Iris pigment epithelial cell (primary cell): ENCODE results near the gene SHISA9.

Experiments used
- DNase-seq: peaks from one replicate; pipeline ENCODE4 v3.0.0-alpha.2; 2011; ENCODE audit warnings: low read depth

Gene SHISA9

DNA sequence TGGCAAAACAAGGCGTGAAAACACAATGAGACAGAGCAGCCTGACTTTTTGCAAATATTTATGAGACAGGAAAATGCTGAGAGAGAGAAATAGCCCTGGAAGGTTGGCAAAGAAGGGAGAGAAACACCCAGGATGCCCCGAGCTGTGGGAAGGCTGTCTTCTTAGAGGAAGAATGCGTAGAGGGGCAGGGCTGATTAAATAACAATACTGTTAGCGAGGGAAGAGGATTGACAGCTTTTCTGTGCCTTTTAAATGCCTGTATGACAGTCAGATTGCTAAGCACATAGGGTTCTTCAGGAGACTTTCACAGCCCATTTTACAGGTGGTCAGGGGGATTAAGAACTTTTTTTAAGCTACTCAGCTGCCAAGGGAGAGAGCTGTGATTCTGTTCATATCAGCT is 219.2 kb downstream of the SHISA9 start:
- DNase-seq = no peak

GRCh38 chr16:13123991-13124390 is 222.6 kb downstream of the SHISA9 start:
- no peak for DNase-seq

DNA sequence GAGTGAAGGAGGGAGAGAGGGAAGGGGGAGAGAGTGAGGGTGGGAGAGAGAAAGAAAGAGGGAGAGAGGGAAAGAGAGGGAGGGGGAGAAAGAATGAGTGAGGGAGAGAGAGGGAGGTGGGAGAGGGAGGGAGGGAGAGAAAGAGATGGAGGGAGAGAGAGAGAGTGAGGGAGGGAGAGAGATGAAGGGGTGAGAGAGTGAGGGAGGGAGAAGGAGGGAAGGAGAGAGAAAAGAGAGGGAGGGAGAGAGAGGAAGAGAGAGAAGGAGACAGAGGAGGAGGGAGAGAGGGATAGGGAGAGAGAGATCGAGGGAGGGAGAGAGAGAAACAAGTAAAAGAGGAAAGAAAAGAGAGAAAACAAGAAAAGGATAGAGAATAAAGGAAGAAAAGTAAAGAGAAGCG is 225.7 kb downstream of the SHISA9 start:
- DNase-seq = no peak

GRCh38 chr16:13130586-13130985 is 229.2 kb downstream of the SHISA9 start:
- DNase-seq = no peak

GRCh38 chr16:13134836-13135235 is 233.4 kb downstream of the SHISA9 start:
- DNase-seq = no peak

DNA sequence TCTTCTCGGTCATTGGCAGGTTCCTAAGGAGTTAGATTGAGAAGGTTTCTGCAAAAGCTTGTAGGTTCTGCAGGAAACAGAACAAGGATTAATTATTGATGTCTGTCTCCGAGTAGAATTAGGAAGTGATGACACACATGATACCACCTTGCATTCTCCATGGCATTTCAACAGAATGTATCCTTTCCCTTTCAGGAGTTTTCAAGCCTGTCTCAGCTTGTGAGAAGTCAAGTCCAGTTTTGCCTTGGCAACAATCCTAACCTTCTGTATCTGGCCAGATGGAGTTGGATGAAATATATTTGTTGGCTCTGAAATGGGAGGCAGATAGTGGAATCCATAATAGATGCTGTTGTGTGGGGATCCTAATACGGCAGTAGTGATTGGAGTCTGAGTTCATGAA is 235.5 kb downstream of the SHISA9 start:
- no peak for DNase-seq

DNA sequence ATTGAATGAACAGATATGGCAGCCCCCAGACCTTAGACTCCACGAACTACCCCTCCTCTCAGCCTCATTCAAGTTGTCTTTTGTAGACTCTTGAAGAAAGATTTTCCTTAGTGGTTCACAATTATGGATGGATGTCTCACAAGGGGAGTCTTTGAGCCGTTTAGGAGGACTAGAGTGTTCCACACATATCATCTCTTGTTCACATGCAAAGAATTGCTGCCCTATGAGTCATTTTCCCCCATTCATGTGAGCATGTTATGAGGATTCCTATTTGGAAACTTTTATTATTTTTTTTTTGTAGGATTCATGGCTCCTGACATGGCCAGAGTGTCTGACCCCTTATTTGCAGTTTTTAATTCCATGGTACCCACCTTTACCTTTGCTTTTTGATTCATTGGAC is 237.1 kb downstream of the SHISA9 start:
- no peak for DNase-seq

GRCh38 chr16:13139661-13140241 is 238.4 kb downstream of the SHISA9 start:
- DNase-seq = no peak

DNA sequence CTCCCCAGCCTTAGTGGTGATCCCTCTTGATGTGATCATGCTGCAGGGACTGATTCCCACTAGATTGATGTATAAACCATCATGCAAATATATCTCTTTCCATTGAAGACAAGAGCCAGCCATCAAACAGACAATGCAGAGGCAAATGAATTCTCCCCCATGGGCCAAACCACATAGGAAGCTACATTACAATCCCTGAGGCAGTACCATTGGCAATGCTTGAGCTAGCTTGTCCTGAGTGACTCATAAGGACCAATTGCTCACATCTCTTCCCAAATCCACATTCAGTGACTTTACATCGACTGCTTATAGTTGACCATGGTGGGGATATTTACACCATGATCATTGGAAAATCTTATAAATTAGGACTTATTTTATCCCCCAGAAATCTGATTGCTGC is 242.2 kb downstream of the SHISA9 start:
- no peak for DNase-seq

GRCh38 chr16:13146829-13147228 is 245.4 kb downstream of the SHISA9 start:
- DNase-seq = no peak

- DNase-seq = no peak
These were observed 246.9 kb downstream of the SHISA9 start for GRCh38 chr16:13148294-13148693.

DNA sequence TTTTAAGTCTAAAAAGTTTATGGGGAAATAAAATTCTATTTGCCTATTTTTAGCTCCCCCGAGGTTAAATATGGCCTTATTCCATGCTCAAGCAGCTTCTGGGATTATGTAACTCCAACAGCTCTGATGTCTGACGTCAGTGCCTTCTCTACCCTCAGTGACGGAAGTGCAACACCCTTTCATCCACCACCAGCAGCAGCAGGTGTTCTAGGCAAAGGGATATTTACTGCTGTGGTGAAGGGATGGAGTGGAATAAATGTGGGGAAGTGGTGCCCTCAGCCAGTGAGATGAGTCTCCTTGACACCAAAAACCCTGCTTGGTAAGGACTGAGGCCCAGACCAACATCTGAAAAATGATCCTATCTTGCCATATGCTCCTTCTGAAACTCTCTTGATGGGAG is 247.4 kb downstream of the SHISA9 start:
- DNase-seq = no peak

DNA sequence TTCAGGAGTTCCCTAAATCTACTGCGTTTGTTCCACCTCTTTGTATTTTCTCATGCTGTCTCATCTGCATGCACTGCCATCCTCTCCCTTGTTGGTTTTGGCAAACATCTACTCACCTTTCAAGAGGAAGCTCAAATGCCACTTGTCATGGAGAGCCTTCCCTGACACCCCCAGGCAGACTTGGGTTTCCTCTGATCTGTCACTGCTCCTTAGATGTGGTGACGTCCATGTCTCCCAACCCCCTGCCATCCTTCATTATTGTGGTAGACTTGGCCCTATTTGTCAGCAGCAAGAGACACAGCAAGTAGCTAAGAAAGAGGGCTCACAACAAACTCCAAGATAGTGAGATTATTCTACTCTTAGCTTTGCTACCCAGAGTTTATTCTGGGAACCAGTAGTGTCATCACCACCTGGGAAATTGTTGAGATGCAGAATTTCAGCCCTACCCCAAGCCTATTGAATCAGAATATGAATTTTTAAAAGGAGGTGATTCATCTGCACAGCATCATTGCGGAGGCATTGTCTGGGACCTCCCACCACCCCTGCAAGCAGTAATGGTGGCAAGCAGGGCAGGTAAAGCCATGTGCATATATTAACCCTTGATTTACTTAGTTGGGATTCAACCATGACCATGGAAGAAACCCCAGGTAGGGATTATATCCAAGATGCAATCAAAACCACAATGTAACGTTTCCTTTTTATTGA is 248.9 kb downstream of the SHISA9 start:
- DNase-seq = no peak

DNA sequence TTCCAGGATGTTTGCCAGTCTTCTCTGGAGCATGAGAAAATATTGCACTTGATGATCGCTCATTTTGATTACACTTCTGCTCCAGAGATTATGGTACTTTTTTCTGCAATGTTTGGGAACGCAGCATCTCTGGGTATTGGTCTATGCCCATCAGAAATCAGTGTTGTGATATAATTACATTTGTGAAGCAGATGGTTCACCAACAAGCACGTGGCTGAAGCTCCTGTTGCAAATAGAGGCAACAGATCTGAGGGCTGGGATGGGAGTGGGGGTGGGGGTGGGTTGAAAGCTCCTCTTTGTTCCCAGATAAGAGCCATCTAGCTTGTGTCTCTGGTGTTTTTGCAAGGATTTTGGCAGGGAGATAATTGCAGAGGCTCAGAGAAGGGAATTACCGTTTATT is 252.3 kb downstream of the SHISA9 start:
- DNase-seq = no peak

DNA sequence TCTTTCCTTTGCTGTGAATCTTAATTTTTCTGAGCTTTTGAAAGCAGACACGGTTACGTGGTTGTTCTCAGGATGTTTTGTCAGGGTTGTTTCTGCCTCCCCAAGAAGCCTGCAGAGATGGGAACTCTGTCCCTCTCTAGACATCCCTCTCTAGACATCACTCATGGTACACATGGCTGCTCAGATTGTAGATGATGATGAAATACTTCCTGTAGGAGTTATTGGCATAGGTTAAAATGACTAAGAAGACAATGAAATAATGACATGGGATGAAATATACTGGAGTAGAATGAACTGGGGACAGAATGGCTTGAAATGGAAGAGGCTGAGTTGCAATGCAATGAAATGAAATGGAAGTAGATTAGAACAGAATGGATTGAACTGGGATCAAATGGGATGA is 253.4 kb downstream of the SHISA9 start:
- DNase-seq = no peak

GRCh38 chr16:13155377-13155776 is 254.0 kb downstream of the SHISA9 start:
- no peak for DNase-seq

- no peak for DNase-seq
These were observed 254.4 kb downstream of the SHISA9 start for GRCh38 chr16:13155780-13156179.

DNA sequence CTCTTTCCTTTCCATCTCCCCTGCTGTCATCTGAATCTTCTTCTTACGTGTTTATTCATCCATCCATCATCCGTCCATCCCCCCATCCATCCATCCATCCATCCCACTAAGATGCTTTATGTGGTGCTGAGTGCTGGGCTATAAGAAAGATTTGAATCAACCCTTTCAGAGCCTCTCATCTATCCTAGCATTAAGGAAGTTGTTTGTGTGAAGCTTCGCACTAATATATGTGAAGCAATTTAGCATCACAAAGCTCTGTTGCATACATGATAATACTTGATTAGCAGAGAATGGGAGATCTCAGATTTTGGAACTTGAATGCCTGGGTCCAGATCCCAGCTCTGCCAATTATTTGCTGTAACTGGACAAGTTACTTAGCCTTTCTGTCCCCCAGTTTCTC is 255.7 kb downstream of the SHISA9 start:
- DNase-seq = no peak

DNA sequence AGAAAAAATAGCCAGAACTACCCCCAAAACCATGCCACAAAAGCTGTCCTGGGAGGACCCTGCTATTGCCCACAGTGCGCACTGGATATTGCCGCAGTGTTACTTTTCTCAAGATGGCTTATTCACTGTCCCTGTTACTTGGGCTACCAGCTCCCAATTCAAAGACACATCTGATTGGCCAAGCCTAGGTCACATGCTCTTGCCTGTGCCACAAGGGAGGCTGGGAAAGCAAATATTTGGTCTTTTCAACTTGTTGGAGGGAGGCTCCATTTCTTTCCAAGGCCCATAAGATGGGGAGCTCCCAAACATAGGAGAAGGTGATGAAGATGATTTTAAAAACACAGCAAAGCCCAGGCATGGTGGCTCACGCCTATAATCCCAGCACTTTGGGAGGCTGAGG is 257.0 kb downstream of the SHISA9 start:
- DNase-seq = no peak

DNA sequence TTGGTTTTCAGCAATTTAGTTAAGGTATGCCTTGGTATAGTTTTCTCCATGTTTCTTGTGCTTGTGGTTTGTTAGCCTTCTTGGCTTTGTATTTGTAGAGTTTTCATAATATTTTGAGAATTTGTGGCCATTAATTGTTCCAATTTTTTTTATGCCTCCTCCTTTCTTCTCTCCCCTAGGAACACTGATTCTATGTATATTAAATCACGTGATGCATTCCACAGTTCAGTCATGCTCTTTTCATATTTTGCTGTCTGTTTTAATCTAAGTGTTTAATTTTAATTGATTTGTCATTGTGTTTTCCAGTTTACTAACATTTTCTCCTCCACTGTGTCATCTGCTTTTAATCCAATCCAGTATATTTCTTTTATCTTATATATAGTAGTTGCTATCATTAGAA is 263.6 kb downstream of the SHISA9 start:
- DNase-seq = no peak

DNA sequence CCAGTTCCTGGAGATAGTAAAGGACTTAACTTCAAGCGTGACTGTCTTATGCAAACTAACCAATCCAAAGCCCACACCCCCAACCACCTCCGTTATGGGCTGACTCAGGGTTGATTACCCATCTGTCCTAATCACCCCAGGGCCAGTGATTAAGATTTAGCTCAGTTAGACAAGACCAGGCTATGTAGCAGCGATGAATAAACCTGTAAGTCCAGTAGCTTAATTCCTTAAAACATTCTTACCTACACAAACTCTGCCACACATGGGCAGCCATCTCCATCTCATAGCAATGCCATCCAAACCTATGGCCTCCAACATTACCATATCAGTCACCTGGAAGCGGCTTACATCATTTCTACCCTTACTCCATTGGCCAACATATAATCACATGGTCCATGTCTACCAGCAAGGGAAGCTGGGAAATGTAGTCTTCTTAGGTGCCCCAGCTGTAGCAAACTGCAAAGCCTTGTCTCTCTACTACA is 266.7 kb downstream of the SHISA9 start:
- DNase-seq = no peak

DNA sequence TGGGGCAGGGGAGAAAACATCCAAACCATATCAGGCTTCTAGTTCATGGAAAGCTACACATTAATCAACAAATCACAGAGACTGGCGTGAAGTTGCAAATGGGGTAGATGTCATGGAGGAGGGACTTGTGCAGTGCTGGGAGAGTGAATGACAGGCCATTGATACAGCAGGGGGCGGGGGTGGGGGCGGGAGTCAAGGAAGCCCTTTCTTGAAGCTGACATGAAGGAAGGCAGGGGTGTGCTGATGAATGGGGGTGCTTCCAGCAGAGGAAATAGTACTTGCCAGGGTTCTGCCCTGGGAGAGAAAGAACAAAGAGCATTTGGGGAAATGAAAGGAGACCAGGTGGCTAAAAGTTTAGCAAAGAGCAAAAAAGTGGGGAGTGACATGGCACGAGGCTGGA is 269.9 kb downstream of the SHISA9 start:
- DNase-seq = no peak

DNA sequence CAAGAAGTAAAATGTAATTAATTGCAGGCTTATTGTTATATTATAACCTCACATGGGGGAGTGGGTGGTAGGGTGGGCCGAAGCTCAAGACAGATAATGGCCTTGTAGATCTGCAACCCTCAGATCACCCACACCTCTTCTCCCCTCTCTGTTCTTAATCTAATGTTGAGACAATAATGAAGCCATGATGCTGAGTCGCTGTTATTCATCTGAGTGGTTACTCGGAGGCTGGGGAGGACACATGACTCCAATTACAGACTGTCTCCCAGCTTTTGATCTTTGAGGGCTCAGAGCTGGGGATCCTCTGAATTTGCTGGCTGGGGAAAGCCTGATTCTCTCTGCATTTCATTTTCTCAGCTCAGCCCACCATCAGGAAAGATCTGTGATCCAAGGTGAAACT is 275.3 kb downstream of the SHISA9 start:
- DNase-seq = no peak

GRCh38 chr16:13178318-13178717 is 276.9 kb downstream of the SHISA9 start:
- no peak for DNase-seq
